ENCODE measurements around the gene AFF3. TPM values are rescaled to one million over a fixed set of nuclear protein-coding genes. Genes with fewer than 3 reads are reported as not detected.
"Not testable (repeated sequence)": the region's sequence is repeated elsewhere in the genome, so short reads cannot be mapped to it uniquely, and the experiment has no call there.

Gene AFF3
- polyA plus RNA-seq, 3 donors = 22.1 to 24.9 (median 24.2) TPM

DNA sequence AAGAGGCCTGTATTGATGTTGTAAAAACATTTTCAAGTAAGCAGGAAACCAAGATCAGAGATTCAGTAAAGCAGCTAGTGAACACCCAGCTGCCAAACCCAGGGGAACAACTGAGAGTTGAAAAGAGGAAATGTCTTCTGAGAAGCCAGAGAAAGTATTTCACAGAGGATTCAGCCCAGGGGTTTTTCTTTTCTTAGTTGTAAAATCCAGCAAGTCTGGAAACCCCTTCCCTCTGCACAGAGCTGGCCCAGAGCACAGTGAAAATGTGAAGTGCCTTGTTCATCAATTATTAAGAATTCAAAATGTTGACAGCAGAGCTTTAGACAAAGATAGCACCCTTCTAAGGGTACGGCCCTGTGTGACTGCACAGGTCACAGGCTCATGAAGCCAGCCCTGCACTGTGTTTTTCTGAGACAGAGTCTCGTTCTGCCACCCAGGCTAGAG is 28.4 kb downstream of the AFF3 start:
- no peak for DNase-seq (ENCODE audit: extremely low read depth in 1 of 11, low read depth in 9 of 11, low spot score in 4 of 11)

DNA sequence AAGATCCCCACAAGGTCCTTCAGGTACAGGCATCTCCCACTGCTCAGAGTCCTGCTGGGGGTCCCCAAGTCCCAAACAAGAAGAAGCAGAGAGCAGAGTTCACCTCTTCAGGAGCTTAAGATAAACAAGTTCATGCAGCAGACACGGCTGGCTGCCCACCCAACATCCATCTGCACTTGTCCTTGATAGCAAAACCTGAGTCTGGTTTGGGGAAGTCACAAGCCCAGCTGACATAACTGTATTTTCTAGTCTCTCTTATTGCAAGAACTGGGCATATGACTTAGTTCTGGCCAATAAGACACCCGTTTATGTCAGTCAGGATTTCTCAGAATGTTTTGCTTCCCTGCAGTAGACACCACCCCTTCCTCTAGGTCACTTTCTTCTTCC is 31.8 kb downstream of the AFF3 start:
- DNase-seq (ENCODE audit: extremely low read depth in 1 of 11, low read depth in 9 of 11, low spot score in 4 of 11) = no peak

GRCh38 chr2:100109986-100110613 is 32.3 kb downstream of the AFF3 start:
- no peak for DNase-seq (ENCODE audit: extremely low read depth in 1 of 11, low read depth in 9 of 11, low spot score in 4 of 11)

GRCh38 chr2:100108648-100109020 is 33.8 kb downstream of the AFF3 start:
- not testable (repeated sequence) for DNase-seq (ENCODE audit: extremely low read depth in 1 of 11, low read depth in 9 of 11, low spot score in 4 of 11)

- no peak for DNase-seq (ENCODE audit: extremely low read depth in 1 of 11, low read depth in 9 of 11, low spot score in 4 of 11)
Observed at GRCh38 chr2:100107906-100108647, 34.3 kb downstream of the AFF3 start.

DNA sequence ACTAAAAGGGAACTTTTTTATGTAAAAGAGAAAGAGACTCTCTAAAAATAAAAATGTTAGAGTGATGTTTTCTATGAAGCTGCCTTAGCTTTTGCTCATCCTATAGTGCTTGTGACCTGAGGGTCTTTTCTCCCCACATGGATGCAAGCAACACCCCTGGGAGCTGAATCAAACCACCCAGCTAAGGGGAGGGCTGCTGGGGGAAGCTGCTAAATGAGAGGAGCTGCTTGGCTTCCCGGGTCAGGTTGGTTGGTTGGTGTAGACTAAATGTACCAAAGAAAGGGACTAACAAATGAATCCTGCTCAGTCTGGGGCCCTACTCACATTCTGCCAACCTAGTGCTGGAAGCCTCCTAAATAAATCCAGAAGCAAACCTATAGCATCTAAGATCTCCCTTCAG is 35.0 kb downstream of the AFF3 start:
- DNase-seq (ENCODE audit: extremely low read depth in 1 of 11, low read depth in 9 of 11, low spot score in 4 of 11) = no peak

DNA sequence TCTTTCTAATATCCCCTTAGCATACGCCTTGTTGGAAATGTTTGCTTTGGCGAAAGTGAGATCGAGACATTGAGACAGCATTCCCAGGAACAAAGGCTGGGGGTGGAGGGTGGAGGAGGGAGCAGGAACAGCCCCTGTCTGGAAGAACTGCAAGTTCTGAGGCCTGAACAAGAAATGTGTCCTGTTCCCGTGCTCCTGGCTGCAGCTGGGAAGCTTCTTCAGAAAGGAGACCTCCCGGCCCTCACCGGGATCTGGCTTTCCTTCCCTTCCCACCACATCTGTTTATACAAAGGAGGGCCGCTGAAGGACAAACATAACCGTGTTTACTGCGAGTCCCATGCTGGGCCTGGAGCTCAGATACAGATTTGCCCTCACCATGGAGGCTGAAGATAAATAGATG is 35.9 kb downstream of the AFF3 start:
- peak in 1 of 11 donors; percentile 24 for DNase-seq (ENCODE audit: extremely low read depth in 1 of 11, low read depth in 9 of 11, low spot score in 4 of 11)

- no peak for DNase-seq (ENCODE audit: extremely low read depth in 1 of 11, low read depth in 9 of 11, low spot score in 4 of 11)
Observed at GRCh38 chr2:100105678-100106054, 36.7 kb downstream of the AFF3 start.

- peak in 3 of 11 donors; percentile 24 to 59 (median 50) for DNase-seq (ENCODE audit: extremely low read depth in 1 of 11, low read depth in 9 of 11, low spot score in 4 of 11)
Observed at GRCh38 chr2:100104718-100105677, 37.4 kb downstream of the AFF3 start.

DNA sequence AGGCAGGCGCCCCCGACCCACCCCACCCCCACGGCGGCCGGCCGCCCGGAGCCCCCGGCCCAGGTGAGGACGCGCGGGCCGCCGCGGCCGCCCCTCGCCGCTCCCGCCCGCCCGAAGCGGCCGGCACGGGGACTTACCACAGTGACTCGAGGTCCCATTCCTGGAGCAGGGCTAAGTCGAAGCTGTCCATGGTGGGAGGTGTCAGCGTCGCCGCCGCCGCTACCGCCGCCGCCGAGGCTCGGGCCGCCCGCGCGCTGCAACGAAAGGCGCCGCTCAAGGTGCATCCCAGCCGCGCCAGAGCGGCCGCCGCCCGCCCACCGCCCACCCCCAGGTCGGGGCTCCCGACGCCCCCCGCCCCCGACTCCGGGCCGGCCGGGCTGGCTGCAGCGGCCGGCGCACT is 38.1 kb downstream of the AFF3 start:
- DNase-seq (ENCODE audit: extremely low read depth in 1 of 11, low read depth in 9 of 11, low spot score in 4 of 11) = not testable (repeated sequence)

DNA sequence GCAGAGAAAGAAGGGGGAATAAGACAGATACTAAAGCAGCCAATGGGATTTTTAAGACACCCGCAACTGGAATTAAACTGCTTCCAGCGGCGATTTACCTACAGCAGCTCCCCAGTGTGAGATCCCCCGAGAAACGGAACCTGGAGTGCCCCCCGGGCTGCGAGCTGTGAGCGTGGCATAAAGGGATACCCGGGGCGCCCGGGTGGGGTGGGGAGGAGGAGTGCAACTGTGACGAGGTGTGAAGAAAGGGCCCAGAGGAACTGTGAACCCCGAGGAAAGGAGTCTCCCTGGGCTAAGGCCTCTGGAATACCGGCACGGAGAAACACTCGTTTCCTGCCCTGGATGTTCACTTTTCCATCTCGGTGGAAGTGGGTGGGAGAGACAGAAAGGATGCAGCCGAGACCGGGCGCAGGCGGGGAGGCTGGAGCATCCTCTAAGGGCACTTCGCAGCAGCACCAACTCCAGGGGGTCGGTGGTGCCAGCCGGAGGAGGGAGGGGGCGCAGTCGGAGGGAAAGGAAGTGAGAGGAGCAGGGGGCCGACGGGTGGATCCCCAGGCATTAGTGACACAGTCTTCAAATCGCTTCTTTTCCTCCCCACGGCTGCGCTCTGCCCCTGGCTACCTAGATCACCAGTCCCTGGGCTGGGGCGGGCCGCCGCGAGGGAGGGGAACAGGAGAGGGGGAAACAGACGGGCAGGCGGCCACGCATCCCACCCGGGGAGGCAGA is 38.7 kb downstream of the AFF3 start:
- DNase-seq (ENCODE audit: extremely low read depth in 1 of 11, low read depth in 9 of 11, low spot score in 4 of 11) = not testable (repeated sequence)

DNA sequence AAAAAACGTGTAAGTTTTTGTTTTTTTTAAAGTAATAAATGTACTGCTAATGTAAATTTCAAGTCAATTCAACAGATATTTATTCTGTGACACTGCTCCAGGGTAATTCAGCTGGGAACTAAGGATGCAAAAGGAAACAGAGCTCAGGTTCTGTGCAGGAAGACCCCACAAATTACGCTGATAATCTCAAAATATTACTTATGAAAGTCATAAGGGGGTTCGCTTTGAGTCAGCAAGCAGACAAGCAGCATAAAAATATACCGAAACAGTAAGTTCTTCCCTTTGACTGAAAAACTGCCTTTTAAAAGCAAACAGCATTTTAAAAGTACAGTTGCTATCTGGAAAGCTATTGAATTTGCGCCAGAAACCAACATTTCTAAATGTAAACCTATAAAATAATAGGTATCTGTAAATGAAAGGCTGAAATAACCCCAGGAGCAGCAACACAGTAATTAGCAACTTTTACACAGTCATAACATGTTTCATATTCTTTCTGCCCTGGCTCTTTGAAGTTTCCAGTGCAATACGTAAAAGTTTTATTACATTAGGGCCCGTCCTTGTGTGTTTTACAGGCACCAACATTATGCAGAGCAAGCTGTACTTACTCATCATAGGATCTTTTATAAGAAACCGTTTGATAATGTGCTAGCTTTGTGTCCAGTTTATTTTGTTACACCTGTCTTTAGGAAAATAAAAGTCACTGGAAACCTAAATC is 39.8 kb downstream of the AFF3 start:
- not testable (repeated sequence) for DNase-seq (ENCODE audit: extremely low read depth in 1 of 11, low read depth in 9 of 11, low spot score in 4 of 11)

GRCh38 chr2:100098855-100099254 is 43.5 kb downstream of the AFF3 start:
- DNase-seq (ENCODE audit: extremely low read depth in 1 of 11, low read depth in 9 of 11, low spot score in 4 of 11) = not testable (repeated sequence)

DNA sequence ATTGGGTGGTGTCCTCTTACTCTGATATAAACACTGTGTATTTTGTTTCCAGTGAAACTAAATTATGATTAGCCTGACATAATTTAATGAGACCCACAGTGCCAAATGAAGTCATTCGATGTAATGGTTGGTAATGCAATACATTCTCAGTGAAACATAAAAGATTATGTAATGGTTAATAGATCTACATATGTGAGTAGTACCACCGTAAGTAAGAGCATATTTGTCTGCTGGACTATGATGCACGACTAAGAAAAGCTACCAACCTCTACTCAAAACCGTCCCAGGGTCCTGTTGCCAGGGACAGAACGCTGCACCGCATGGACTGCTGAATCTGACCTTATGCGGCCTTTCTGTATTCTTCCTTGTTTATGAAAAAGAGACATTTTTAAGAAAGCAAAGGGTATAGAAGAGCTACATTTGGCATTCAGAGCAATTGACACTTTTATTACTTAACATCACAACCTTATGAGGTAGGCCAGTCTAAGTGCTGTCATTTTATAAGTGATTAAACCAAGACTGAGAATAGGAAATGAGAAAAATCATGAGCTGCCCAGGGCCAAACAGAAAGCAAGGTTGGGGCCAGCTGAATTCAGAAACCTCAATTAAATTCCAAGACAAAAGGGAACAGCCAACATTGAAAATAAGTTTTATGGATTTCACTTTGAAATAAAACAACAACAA is 44.6 kb downstream of the AFF3 start:
- not testable (repeated sequence) for DNase-seq (ENCODE audit: extremely low read depth in 1 of 11, low read depth in 9 of 11, low spot score in 4 of 11)

- DNase-seq (ENCODE audit: extremely low read depth in 1 of 11, low read depth in 9 of 11, low spot score in 4 of 11) = not testable (repeated sequence)
Observed at GRCh38 chr2:100095845-100096244, 46.5 kb downstream of the AFF3 start.

DNA sequence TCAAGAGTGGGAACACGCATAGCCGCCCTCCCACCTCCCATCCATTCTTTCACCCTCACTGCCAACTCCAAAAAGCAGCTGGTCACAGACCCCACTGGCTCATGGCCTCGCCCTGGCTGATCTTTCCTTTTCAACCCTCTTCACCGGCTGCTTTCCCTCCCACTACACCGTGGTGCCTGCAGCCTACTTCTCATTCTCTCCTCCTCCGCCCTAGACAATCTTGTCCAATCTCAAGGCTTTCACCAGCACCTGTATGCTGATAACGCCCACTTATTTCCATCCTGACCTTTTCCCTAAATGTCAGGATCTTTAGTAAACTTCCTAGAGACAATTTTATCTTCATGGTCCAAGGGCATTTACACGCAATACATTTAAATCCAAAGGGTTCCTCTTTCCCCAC is 50.6 kb downstream of the AFF3 start:
- not testable (repeated sequence) for DNase-seq (ENCODE audit: extremely low read depth in 1 of 11, low read depth in 9 of 11, low spot score in 4 of 11)

GRCh38 chr2:100085744-100086143 is 56.6 kb downstream of the AFF3 start:
- not testable (repeated sequence) for DNase-seq (ENCODE audit: extremely low read depth in 1 of 11, low read depth in 9 of 11, low spot score in 4 of 11)

Measured in renal cortex interstitium (tissue), 11 donors.